A549 (cell line): ENCODE data around the gene YBX1. TPM values are rescaled to one million over a fixed set of nuclear protein-coding genes. Genes with fewer than 3 reads are reported as not detected.

Source experiments
- ATAC-seq, 2 experiments: fragments of 200-7000 bp in 1 of 2; fragments of >200 bp in 1 of 2; cut with Nextera tagmentation in 1 of 2; cut with Tn5 transposase in 1 of 2; 3 replicates each; pipeline versions ENCODE4 v1.8.0 to v1.9.1; 2018 to 2020; ENCODE audit warnings: mild to moderate bottlenecking in 1 of 2, moderate library complexity in 1 of 2
- CTCF ChIA-PET: fragments of 300-600 bp; sonication (Branson Sonifier 250); formaldehyde crosslinking; extraction: SDS; loops from one replicate; lab custom pipeline; 2021; ENCODE audit warnings: antibody characterized with exemption, inconsistent platforms; lab: Yijun Ruan, JAX
- POLR2A ChIA-PET: fragments of 350-600 bp; formaldehyde crosslinking; extraction: SDS; loops from one replicate; lab custom pipeline; 2021; ENCODE audit warnings: antibody characterized with exemption, inconsistent platforms; lab: Yijun Ruan, JAX
- DNase-seq, 2 experiments: peaks; one replicate each; pipeline versions ENCODE4 v3.0.0 to v3.0.0-alpha.2; 2011 to 2016; ENCODE audit warnings: low read depth in 1 of 2, low spot score in 1 of 2
- FAIRE-seq: peaks from 2 replicates; lab custom pipeline; 2011; peaks lifted over from hg19 to GRCh38; lab: Jason Lieb, UNC
- H3K27ac ChIP-seq, 2 experiments: fragments of >200 bp; sonication (Bioruptor Twin); formaldehyde crosslinking; 3 replicates each; pipeline ENCODE4 v1.5.1; 2016 to 2017
- H3K4me1 ChIP-seq: fragments of >200 bp; sonication (Bioruptor Twin); formaldehyde crosslinking; 3 replicates; pipeline ENCODE4 v1.6.1; 2016
- H3K4me2 ChIP-seq: fragments of >200 bp; sonication (Bioruptor Twin); formaldehyde crosslinking; 3 replicates; pipeline ENCODE4 v1.6.1; 2016
- H3K4me3 ChIP-seq: fragments of >200 bp; sonication (Bioruptor Twin); formaldehyde crosslinking; 3 replicates; pipeline ENCODE4 v1.5.1; 2016
- H3K9me3 ChIP-seq: fragments of >200 bp; sonication (Bioruptor Twin); formaldehyde crosslinking; 3 replicates; pipeline ENCODE4 v1.6.1; 2016
- BHLHE40 ChIP-seq: IDR thresholded peaks from 2 replicates; pipeline ENCODE4 v1.6.1; 2012; ENCODE audit warnings: low read depth, low read length, inconsistent platforms
- CBX8 ChIP-seq: fragments of 200-600 bp; sonication (generic); IDR thresholded peaks from 2 replicates; pipeline ENCODE4 v1.6.1; 2016
- CEBPB ChIP-seq, 2 experiments: fragments of >200 bp in 1 of 2; sonication (Bioruptor Twin) in 1 of 2; formaldehyde crosslinking in 1 of 2; IDR thresholded peaks; 2 replicates each; pipeline ENCODE4 v1.6.1; 2012 to 2016
- CHD4 ChIP-seq: fragments of 200-600 bp; sonication (generic); IDR thresholded peaks from 2 replicates; pipeline ENCODE4 v1.6.1; 2016; ENCODE audit warnings: antibody characterized with exemption, mild to moderate bottlenecking, borderline replicate concordance
- EHF ChIP-seq: fragments of 250-450 bp; sonication (Bioruptor Pico); IDR thresholded peaks from 2 replicates; pipeline ENCODE4 v1.5.0; 2020; ENCODE audit warnings: mild to moderate bottlenecking
- FOXS1 ChIP-seq: fragments of 250-450 bp; sonication (Bioruptor Pico); IDR thresholded peaks from 2 replicates; pipeline ENCODE4 v1.5.0; 2020; ENCODE audit warnings: mild to moderate bottlenecking, moderate library complexity
- HEYL ChIP-seq: fragments of 250-450 bp; sonication (Bioruptor Pico); IDR thresholded peaks from 2 replicates; pipeline ENCODE4 v1.8.0; 2021; ENCODE audit warnings: mild to moderate bottlenecking, moderate library complexity
- JUN ChIP-seq, 2 experiments: fragments of >200 bp; sonication (Bioruptor Twin); formaldehyde crosslinking; IDR thresholded peaks; 2 replicates in 1 of 2; 3 replicates in 1 of 2; pipeline ENCODE4 v1.6.1; 2016 to 2017
- KDM5A ChIP-seq: fragments of 200-600 bp; sonication (generic); IDR thresholded peaks from 2 replicates; pipeline ENCODE4 v1.6.1; 2016; ENCODE audit warnings: antibody characterized with exemption, mild to moderate bottlenecking
- MYC ChIP-seq: IDR thresholded peaks from 2 replicates; pipeline ENCODE4 v1.6.1; 2012; ENCODE audit warnings: mild to moderate bottlenecking, inconsistent platforms, low read length, improper control_type of control experiment, borderline replicate concordance
- POLR2A ChIP-seq: IDR thresholded peaks from 2 replicates; pipeline ENCODE4 v1.6.1; 2012; ENCODE audit warnings: mild to moderate bottlenecking, low read length
- REST ChIP-seq: fragments of 200-600 bp; sonication (generic); IDR thresholded peaks from 2 replicates; pipeline ENCODE4 v1.6.1; 2016; ENCODE audit warnings: antibody characterized with exemption, mild to moderate bottlenecking, moderate library complexity
- RFX5 ChIP-seq: fragments of 450-650 bp; IDR thresholded peaks from 2 replicates; pipeline ENCODE4 v1.7.1; 2014; ENCODE audit warnings: antibody characterized with exemption, mild to moderate bottlenecking, moderate library complexity
- TFCP2L1 ChIP-seq: fragments of 250-450 bp; sonication (Bioruptor Pico); IDR thresholded peaks from 2 replicates; pipeline ENCODE4 v1.5.0; 2021; ENCODE audit warnings: mild to moderate bottlenecking
- TP53 ChIP-seq: fragments of 250-450 bp; sonication (Bioruptor Pico); IDR thresholded peaks from 2 replicates; pipeline ENCODE4 v1.5.0; 2021; ENCODE audit warnings: mild to moderate bottlenecking, moderate library complexity
- ZFP36 ChIP-seq: fragments of 450-650 bp; IDR thresholded peaks from 2 replicates; pipeline ENCODE4 v1.6.1; 2014; ENCODE audit warnings: borderline replicate concordance; ENCODE audit not compliant: partially characterized antibody
- WGBS: methylation state at CpG from one replicate; pipeline ENCODE4 v1.1.6; 2017; ENCODE audit errors: missing lambda C conversion rate; 5-methylcytosine and 5-hydroxymethylcytosine counted together
- polyA plus RNA-seq, 4 experiments: library from polyadenylated mRNA; depleted of rRNA in 3 of 4; stranded (reverse); fragments of >200 nt; fragmentation: RNase III in 1 of 4; extraction: RNeasy Plus Mini Kit Qiagen cat#74134 plus additional on column Dnase treatment in 1 of 4; gene quantifications; 2 replicates in 3 of 4; 3 replicates in 1 of 4; pipeline ENCODE4 v1.2.3, GENCODE V29; 2011 to 2017
- TF ChIP-seq, protein P1 (sequence below): IDR thresholded peaks from 2 replicates; pipeline ENCODE4 v1.6.1; 2012
- TF ChIP-seq, protein P2 (sequence below): IDR thresholded peaks from 2 replicates; pipeline ENCODE4 v1.6.1; 2012
- TF ChIP-seq, protein P3 (sequence below): fragments of 150-350 bp; IDR thresholded peaks from 2 replicates; pipeline ENCODE4 v1.6.1; 2014; ENCODE audit warnings: low read depth, mild to moderate bottlenecking, low read length
- TF ChIP-seq, protein P4 (sequence below): fragments of >200 bp; sonication (Bioruptor Twin); formaldehyde crosslinking; IDR thresholded peaks from 3 replicates; pipeline ENCODE4 v1.5.1; 2016

Gene YBX1
- polyA plus RNA-seq, 2 of the 4 experiments (the other 2 are of a cell fraction) = 488 to 747 TPM

- CTCF ChIA-PET = interaction anchor here (1.4 kb wide), 1 partner anchor 22 kb away, joined by 3 read pairs; no protein-coding TSS in a partner anchor
- no peak for FAIRE-seq
- no peaks in the 10 kb centered on the region for H3K9me3 ChIP-seq
- DNase-seq = no peak
- 94% methylated on average over 1 of the region's 1 CpG for WGBS
- no peak overlapping the region for H3K4me3 ChIP-seq
- POLR2A ChIA-PET = no interaction called here
- no peak overlapping the region for H3K4me2 ChIP-seq
- no peaks in the 10 kb centered on the region for H3K4me1 ChIP-seq
- ATAC-seq = no peak
- no peak for TF ChIP-seq CBX8
- no peak for TF ChIP-seq CHD4
- no peak overlapping the region for H3K27ac ChIP-seq
These were observed 7.5 kb upstream of the YBX1 start for GRCh38 chr1:42674682-42675081.

DNA sequence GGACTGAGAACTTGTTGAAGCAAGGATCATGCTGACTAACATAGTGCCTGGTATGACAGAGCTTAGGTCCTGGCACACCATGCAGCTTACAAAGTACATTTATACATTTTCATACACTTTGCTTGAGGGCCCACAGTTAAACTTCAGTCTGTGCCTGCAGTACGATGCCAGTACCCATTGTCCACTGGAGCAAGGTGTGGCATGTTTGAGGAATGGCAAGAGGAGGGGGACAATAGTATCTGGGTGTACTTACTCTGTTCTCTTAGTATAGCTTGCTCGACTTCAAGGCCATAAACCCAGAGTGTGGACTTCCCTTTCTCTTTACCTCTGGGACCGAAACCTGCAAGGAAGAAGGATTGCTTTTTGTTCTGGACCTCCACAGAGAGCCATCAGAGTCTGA, 6.8 kb upstream of the YBX1 start:
- no peak overlapping the region for H3K4me3 ChIP-seq
- ATAC-seq (no peak), DNase-seq (no peak), FAIRE-seq (no peak)
- no peak overlapping the region for H3K27ac ChIP-seq
- no peaks in the 10 kb centered on the region; the same call in 2 of the 3 replicates for H3K4me1 ChIP-seq
- 89% methylated on average over 3 of the region's 3 CpGs for WGBS
- H3K9me3 ChIP-seq = no peaks in the 10 kb centered on the region
- CTCF ChIA-PET = interaction anchor here (1.4 kb wide), 1 partner anchor 23 kb away, joined by 3 read pairs; no protein-coding TSS in a partner anchor
- no peak for TF ChIP-seq CHD4
- TF ChIP-seq, protein P1, sequence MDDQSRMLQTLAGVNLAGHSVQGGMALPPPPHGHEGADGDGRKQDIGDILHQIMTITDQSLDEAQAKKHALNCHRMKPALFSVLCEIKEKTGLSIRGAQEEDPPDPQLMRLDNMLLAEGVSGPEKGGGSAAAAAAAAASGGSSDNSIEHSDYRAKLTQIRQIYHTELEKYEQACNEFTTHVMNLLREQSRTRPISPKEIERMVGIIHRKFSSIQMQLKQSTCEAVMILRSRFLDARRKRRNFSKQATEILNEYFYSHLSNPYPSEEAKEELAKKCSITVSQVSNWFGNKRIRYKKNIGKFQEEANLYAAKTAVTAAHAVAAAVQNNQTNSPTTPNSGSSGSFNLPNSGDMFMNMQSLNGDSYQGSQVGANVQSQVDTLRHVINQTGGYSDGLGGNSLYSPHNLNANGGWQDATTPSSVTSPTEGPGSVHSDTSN = no peak
- POLR2A ChIA-PET = interaction anchor here (0.8 kb wide), 1 partner anchor 14 kb away, joined by 3 read pairs; no protein-coding TSS in a partner anchor
- no peak overlapping the region for H3K4me2 ChIP-seq

GRCh38 chr1:42676534-42677087, 5.6 kb upstream of the YBX1 start:
- DNase-seq = no peak
- no peaks in the 10 kb centered on the region for H3K9me3 ChIP-seq
- no peak overlapping the region for H3K4me3 ChIP-seq
- H3K4me1 ChIP-seq = peaks cover 6% of the 10 kb centered on the region; the same call in 1 of the 3 replicates
- CTCF ChIA-PET = no interaction called here
- no peak for TF ChIP-seq ZFP36
- no peak for TF ChIP-seq EHF (CRISPR knock-in tag)
- no peak for TF ChIP-seq JUN (IDR thresholded peaks at IDR 0.05)
- TF ChIP-seq, protein P2, sequence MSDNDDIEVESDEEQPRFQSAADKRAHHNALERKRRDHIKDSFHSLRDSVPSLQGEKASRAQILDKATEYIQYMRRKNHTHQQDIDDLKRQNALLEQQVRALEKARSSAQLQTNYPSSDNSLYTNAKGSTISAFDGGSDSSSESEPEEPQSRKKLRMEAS = no peak
- TF ChIP-seq, all 56 proteins: peak for 0
- no peak overlapping the region for H3K4me2 ChIP-seq
- no peak overlapping the region for H3K27ac ChIP-seq
- no peak for FAIRE-seq
- no peak for ATAC-seq
- POLR2A ChIA-PET = no interaction called here
- WGBS = 90% methylated on average over 3 of the region's 3 CpGs

- WGBS = 82% methylated on average over 10 of the region's 10 CpGs
- no peak overlapping the region for H3K4me3 ChIP-seq
- ChIA-PET CTCF (interaction anchor here (0.8 to 1.2 kb wide), 2 partner anchors 20 to 87 kb away, joined by 3 read pairs; partner anchors contain the start of genes C1orf50 and P3H1), POLR2A (interaction anchor here (0.6 kb wide), 1 partner anchor 87 kb away, joined by 8 read pairs; no protein-coding TSS in a partner anchor)
- H3K9me3 ChIP-seq = no peaks in the 10 kb centered on the region
- no peak for DNase-seq
- TF ChIP-seq, protein P3, sequence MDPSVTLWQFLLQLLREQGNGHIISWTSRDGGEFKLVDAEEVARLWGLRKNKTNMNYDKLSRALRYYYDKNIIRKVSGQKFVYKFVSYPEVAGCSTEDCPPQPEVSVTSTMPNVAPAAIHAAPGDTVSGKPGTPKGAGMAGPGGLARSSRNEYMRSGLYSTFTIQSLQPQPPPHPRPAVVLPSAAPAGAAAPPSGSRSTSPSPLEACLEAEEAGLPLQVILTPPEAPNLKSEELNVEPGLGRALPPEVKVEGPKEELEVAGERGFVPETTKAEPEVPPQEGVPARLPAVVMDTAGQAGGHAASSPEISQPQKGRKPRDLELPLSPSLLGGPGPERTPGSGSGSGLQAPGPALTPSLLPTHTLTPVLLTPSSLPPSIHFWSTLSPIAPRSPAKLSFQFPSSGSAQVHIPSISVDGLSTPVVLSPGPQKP = no peak
- TF ChIP-seq EHF (CRISPR knock-in tag) (no peak), KDM5A (no peak), TFCP2L1 (CRISPR knock-in tag) (no peak), BHLHE40 (no peak), FOXS1 (CRISPR knock-in tag) (no peak), CHD4 (no peak), TP53 (CRISPR knock-in tag) (no peak), MYC (no peak), CEBPB (IDR thresholded peaks at IDR 0.05) (no peak), CBX8 (no peak), POLR2A (no peak), HEYL (no peak), REST (no peak), RFX5 (no peak)
- TF ChIP-seq, protein P4, sequence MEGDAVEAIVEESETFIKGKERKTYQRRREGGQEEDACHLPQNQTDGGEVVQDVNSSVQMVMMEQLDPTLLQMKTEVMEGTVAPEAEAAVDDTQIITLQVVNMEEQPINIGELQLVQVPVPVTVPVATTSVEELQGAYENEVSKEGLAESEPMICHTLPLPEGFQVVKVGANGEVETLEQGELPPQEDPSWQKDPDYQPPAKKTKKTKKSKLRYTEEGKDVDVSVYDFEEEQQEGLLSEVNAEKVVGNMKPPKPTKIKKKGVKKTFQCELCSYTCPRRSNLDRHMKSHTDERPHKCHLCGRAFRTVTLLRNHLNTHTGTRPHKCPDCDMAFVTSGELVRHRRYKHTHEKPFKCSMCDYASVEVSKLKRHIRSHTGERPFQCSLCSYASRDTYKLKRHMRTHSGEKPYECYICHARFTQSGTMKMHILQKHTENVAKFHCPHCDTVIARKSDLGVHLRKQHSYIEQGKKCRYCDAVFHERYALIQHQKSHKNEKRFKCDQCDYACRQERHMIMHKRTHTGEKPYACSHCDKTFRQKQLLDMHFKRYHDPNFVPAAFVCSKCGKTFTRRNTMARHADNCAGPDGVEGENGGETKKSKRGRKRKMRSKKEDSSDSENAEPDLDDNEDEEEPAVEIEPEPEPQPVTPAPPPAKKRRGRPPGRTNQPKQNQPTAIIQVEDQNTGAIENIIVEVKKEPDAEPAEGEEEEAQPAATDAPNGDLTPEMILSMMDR = no peak
- H3K27ac ChIP-seq = no peak overlapping the region
- no peak overlapping the region for H3K4me2 ChIP-seq
- no peak for FAIRE-seq
- ATAC-seq = no peak
- H3K4me1 ChIP-seq = peaks cover 9% of the 10 kb centered on the region; the same call in 2 of the 3 replicates
These were observed 2.7 kb upstream of the YBX1 start for GRCh38 chr1:42679364-42679983.
